ENCODE measurements around the gene CNPY3.

DNA sequence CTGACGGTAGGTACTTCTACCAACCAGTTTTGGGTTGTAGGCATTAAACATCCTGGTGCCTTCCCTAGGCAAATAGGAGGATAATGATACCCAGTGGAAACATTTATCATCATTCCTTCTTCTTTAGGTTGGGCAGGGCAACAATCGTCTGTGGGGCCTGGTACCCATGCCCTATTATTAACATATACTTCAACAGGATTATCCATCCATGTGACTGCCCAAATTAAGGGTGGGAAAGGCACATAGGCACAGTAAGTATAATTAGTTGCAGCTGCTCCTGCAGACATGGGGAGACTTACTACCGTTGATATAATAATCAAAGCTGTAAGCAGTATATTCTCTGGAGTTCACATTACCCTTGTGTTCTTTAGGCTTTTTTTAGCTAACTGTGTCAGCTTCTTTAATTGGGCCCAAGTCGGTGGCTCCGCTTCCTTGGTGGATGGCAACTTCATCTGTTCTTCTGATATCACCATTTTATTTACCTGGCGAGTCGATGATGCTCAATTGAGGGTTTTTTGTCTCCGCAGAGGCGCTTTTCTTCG is 33.0 kb upstream of the CNPY3 start:
- TF ChIP-seq PAX5 (IDR thresholded peaks at IDR 0.05; ENCODE audit: insufficient read depth, low read length, severe bottlenecking) (no peak), POLR2A (IDR thresholded peaks at IDR 0.05; ENCODE audit: low read depth, low read length) (no peak), POLR2AphosphoS5 (IDR thresholded peaks at IDR 0.05; ENCODE audit: low read depth, low read length) (no peak)
